T-helper 2 cell treated with Interferon-gamma antibody and Interleukin-4, amounts not matched to agents 100 ng/mL and 5 ng/mL, for 36 hours (primary cell): ENCODE measurements around the gene NDUFA6. TPM values are rescaled to one million over a fixed set of nuclear protein-coding genes. Genes with fewer than 3 reads are reported as not detected.
"Not testable (repeated sequence)": the region's sequence is repeated elsewhere in the genome, so short reads cannot be mapped to it uniquely, and the experiment has no call there.

Experiments
- intact Hi-C: fragments of 100-400 bp; cut with micrococcal nuclease; formaldehyde crosslinking; loops from one replicate; pipeline ENCODE4 v1.15.1; 2023
- total RNA-seq: library from RNA; stranded (reverse); gene quantifications from 2 replicates; pipeline ENCODE4 v1.2.3, GENCODE V29; 2022

Gene NDUFA6
- 74.3 and 80.7 TPM in 2 replicates for total RNA-seq

DNA sequence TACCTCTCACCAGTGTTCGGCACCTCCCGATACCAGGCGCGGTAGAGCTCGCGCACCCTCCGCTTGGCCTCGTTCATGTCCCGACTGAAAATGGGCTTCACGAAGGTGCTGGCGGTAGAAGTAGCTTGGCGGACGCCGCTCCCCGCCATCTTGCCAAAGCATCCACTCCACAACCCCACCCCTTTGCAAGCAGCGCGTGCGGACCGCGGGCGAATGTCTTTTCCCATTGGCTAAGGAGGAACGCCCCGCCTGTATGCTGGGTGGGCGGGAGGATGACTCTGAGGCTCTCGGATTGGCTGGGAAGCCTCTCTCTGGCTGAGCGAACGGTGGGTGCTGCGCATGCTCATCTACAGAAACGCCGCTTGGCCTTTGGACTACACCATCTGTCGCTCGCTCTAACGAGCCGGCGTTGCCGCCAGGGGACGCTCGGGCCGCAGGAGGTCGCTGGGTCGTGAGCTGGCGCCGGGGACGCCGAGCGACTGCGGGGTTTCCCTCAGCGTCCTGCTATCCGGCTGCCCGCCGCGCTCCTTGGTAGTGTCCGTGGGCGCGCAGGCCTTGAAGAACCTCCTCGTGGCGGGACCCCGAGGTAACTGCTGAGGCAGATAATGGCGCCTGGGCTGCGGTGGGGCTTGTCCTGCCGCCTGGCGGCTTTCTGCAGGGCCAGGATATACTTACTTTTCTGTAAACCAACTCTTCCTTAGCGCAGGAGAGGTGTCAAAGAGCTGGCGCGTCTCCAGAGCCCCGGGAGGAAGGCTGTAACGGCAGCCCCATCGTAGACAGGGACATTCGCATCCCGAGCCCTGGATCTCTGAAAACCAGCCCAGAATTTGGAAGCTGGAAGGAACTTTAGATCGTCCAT lies at the start of gene NDUFA6:
NDUFA6 (minus strand) TSS at position 177 of the 859 bp plus-strand sequence; CDS start at position 149, 28 bp downstream.
- intact Hi-C loops, result loop anchor here (1.0 to 2.0 kb wide), 4 partner anchors 11 to 382 kb away; no protein-coding TSS in a partner anchor

DNA sequence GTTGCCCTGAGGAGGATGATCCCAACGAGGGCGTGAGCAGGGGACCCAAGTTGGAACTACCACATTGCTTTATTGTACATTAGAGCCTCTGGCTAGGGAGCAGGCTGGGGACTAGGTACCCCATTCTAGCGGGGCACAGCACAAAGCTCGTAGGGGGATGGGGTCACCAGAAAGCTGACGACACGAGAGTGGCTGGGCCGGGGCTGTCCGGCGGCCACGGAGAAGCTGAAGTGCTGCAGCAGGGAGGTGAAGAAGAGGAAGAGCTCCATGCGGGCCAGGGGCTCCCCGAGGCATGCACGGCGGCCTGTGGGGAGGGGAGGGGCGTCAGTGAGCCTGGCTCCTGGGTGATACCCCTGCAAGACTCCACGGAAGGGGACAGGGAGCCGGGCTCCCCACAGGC lies 49.6 kb upstream of the NDUFA6 start:
- intact Hi-C loops, result not testable (repeated sequence)

DNA sequence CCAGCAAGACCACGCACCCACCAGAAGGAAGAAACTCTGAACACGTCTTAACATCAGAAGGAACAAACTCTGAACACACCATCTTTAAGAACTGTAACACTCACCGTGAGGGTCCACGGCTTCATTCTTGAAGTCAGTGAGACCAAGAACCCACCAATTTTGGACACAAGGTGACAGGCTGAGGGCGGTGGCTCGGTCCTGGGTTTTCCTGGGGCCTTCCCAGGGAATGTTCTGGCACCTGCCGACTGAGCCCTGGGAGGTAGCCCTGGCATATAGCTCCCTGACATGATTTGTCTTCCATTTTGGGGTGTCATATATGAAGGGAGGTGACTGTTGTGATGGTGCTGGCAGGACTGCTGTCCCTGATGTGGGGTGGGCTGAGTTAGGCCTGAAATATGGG lies 48.9 kb upstream of the NDUFA6 start:
- intact Hi-C loops, result not testable (repeated sequence)

DNA sequence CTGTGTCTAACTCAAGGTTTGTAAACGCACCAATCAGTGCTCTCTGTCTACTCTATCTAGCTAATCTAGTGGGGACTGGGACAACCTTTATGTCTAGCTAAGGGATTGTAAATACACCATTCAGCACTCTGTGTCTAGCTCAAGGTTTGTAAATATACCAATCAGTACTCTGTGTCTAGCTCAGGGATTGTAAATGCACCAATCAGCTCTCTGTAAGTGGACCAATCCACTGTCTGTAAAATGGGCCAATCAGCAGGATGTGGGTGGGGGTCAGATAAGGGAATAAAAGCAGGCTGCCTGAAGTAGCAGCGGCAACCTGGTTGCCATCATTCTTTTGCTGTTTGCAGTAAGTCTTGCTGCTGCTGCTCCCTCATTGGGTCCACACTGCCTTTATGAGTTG lies 48.4 kb upstream of the NDUFA6 start:
- intact Hi-C loops, result no loop called here

DNA sequence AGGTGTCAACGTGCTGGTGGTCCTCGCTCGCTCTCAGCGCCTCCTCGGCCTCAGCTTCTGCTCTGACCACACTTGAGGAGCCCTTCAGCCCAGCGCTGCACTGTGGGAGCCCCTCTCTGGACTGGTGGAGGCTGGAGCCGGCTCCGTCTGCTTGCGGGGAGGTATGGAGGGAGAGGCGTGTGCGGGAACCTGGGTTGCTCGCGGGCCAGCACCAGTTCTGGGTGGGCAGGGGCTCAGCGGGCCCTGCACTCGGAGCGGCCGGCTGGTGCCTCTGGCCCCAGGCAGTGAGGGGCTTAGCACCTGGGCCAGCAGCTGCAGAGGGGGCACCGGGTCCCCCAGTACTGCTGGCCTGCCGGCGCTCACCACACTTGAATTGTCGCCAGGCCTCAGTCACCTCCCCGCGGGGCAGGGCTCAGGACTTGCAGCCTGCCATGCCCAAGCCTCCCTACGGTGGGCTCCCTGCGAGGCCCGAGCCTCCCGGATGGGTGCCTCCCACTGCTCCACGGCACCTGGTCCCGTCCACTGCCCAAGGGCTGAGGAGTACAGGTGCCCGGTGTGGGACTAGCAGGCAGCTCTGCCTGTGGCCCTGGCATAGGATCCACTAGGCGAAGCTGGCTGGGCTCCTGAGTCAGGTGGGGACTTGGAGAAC lies 47.7 kb upstream of the NDUFA6 start:
- intact Hi-C loops, result no loop called here

DNA sequence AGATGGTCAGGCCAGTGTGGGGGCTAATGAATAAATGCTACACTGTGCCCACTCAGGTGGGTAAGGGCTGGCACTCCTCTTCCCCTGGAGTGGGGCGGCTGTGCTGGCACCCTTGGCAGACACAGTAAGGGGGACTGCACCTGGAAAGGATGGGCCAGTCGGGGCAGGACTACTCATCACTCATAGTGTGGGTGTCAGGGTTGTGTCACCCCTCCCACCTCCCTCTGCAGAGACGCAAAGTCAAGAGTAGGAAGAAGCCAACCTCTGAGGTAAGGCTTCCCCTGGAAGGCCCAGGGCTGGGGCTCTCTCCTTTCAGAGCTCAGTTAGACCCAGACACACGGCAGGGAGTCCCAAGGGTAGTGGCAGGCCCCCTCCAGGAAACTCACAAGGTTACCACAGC lies 45.1 kb upstream of the NDUFA6 start:
- intact Hi-C loops, result not testable (repeated sequence)

DNA sequence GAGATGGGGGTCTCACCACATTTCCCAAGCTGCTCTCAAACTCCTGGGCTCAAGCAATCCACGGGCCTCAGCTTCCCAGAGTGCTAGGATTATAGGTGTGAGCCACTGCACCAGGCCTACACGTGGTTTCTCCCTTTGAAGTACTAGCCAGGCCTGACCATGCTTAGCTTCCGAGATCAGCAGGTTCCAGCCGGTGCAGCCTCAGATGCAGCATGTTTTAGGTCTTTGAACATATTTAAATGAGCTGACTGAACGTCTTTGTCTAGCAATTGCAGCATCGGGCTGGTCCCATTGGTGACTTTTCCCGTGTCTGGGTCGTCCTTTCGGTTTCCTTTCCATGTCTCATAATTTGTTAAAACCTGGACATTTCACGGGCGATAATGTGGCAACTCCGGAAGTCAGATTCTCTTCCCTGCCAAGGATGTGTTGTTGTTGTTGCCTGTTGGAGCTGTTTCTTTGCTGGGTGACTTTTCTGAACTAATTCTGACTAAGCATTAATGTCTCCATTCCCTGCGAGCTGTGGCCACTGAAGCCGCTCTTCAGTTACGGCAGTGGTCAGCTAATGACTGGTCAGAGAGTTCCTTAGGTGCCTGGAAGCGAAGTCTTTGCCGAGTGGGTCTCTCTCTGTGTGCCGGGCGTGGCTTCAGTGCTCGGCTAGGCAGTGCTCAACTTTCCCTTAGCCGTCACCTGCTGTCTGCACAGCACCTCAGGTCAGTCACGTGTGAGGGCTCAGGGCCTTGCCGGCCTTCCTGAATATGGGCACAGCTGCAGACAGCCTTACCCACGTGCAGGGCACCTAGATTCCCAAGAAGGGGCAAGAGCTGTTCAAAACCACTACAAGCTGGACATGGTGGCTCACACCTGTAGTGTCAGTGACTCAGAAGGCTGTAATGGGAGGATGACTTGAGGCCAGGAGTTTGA lies 43.8 kb upstream of the NDUFA6 start:
- intact Hi-C loops, result no loop called here

DNA sequence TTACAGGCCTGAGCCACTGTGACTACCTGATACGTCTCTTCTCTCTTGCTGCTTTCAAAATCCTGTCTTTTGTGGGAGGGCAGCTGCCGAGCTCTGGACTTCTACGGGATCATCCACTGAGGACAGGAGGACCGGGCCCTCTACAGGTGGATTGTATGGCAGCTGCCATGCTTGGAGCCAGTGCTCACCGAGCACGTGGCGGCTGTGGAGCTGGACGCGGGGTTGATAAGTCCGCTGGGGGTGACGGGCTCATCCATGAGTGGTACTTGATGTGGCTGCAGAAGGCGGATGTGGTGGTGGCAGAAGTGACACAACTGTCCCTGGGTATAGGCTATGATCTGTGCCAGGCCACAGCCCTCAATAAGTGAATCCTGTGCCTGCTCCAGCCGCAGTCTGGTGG lies 41.9 kb upstream of the NDUFA6 start:
- intact Hi-C loops, result no loop called here

DNA sequence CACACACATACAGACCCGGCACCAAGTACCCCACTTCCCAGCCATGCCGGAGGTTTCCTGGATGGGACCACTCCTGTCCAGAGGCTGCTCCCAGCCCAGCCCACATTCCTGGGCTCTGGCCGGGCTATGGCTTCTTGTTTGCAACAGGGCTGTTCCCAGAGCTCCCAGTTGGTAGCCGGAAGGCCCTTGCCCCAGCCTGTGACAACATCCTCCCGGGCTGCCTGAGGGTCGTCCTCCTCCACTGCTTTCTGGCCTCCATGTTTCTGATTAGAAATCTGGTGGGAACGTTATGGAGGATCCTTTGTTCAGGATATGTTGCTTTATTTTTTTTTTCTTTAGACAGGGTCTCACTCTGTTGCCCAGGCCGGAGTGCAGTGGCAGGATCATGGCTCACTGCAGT lies 41.0 kb upstream of the NDUFA6 start:
- intact Hi-C loops, result no loop called here

DNA sequence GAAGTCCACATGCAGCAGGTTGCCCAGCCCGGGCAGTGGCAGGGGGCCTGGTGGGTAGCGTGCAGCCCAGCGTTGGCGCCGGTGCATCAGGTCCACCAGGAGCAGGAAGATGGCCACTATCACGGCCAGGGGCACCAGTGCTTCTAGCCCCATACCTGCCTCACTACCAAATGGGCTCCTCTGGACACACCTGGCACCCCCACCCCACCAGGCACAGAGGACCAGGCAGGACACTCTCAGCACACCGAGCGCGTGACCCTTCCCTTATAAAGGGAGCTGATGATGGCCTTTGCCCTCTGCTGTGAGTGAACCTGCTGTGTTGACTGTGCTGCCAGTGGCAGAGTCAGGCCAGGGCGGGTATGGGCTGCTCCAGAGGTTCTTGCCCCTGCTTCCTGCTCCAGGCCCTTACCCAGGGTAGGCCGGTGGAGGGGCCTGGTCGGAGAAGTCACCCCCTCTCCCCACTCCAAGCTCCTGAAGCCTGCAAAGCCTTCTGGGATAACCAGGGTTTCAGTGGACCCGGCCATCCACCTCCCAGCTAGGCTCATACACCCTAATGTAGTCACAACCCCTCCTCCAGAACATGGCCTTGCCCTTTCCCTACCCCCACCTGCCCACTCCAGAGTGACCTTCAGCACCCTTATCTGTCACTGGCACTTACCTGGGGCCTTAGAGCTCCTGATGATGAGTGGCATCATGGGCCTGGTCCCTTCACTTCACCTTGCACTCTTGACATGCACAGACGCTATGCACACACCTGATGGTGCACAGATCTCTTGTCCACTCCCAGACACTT lies 40.3 kb upstream of the NDUFA6 start, which contains the start of gene CYP2D6:
CYP2D6 (minus strand) TSS at position 172 of the 793 bp plus-strand sequence; CDS start at position 153, 19 bp downstream.
- intact Hi-C loops, result not testable (repeated sequence)

DNA sequence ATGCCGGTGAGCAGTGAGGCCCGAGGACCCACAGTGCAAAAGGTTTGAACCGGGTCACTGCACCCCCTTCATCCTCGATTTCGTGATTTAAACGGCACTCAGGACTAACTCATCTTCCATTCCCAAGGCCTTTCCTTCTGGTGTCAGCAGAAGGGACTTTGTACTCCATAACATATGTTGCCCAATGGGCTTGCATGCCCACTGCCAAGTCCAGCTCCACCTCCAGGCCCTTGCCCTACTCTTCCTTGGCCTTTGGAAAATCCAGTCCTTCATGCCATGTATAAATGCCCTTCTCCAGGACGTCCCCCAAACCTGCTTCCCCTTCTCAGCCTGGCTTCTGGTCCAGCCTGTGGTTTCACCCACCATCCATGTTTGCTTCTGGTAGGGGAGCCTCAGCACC lies 39.6 kb upstream of the NDUFA6 start:
- intact Hi-C loops, result not testable (repeated sequence)

DNA sequence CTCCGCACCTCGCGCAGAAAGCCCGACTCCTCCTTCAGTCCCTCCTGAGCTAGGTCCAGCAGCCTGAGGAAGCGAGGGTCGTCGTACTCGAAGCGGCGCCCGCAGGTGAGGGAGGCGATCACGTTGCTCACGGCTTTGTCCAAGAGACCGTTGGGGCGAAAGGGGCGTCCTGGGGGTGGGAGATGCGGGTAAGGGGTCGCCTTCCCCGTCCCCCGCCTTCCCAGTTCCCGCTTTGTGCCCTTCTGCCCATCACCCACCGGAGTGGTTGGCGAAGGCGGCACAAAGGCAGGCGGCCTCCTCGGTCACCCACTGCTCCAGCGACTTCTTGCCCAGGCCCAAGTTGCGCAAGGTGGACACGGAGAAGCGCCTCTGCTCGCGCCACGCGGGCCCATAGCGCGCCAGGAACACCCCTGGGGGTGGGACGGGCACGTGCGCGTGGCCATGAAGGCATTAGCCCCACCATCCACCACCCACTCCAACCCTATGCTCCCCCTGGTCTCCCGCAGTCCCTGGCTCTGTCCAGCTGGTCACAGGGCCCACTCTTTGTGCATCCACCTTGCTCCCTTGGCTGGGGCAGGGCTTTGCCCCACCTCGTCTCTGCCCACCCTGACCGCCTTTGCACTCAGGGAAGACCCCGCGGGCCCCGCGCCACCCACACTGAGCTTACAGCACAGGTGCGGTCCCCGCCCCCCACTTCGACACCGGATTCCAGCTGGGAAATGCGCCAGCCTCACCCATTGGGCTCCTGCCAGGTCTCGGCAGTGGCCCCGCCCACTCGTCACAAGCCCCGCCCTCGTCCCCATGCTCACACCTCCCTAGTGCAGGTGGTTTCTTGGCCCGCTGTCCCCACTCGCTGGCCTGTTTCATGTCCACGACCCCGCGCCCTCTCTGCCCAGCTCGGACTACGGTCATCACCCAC lies 38.5 kb upstream of the NDUFA6 start:
- intact Hi-C loops, result not testable (repeated sequence)

DNA sequence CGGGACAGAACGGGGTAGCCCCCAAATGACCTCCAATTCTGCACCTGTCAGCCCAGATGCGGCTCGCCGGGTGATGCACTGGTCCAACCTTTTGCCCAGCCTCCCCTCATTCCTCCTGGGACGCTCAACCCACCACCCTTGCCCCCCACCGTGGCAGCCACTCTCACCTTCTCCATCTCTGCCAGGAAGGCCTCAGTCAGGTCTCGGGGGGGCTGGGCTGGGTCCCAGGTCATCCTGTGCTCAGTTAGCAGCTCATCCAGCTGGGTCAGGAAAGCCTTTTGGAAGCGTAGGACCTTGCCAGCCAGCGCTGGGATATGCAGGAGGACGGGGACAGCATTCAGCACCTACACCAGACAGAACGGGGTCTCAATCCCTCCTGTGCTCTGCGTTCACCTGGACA lies 37.4 kb upstream of the NDUFA6 start:
- intact Hi-C loops, result not testable (repeated sequence)

DNA sequence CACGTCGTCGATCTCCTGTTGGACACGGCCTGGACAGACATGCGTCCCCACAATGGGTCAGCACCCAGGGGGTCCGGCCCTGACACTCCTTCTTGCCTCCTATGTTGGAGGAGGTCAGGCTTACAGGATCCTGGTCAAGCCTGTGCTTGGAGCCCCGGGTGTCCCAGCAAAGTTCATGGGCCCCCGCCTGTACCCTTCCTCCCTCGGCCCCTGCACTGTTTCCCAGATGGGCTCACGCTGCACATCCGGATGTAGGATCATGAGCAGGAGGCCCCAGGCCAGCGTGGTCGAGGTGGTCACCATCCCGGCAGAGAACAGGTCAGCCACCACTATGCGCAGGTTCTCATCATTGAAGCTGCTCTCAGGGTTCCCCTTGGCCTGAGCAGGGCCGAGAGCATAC lies 37.0 kb upstream of the NDUFA6 start:
- intact Hi-C loops, result no loop called here

DNA sequence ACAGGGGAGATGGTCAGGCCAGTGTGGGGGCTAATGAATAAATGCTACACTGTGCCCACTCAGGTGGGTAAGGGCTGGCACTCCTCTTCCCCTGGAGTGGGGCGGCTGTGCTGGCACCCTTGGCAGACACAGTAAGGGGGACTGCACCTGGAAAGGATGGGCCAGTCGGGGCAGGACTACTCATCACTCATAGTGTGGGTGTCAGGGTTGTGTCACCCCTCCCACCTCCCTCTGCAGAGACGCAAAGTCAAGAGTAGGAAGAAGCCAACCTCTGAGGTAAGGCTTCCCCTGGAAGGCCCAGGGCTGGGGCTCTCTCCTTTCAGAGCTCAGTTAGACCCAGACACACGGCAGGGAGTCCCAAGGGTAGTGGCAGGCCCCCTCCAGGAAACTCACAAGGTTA lies 33.0 kb upstream of the NDUFA6 start:
- intact Hi-C loops, result not testable (repeated sequence)

DNA sequence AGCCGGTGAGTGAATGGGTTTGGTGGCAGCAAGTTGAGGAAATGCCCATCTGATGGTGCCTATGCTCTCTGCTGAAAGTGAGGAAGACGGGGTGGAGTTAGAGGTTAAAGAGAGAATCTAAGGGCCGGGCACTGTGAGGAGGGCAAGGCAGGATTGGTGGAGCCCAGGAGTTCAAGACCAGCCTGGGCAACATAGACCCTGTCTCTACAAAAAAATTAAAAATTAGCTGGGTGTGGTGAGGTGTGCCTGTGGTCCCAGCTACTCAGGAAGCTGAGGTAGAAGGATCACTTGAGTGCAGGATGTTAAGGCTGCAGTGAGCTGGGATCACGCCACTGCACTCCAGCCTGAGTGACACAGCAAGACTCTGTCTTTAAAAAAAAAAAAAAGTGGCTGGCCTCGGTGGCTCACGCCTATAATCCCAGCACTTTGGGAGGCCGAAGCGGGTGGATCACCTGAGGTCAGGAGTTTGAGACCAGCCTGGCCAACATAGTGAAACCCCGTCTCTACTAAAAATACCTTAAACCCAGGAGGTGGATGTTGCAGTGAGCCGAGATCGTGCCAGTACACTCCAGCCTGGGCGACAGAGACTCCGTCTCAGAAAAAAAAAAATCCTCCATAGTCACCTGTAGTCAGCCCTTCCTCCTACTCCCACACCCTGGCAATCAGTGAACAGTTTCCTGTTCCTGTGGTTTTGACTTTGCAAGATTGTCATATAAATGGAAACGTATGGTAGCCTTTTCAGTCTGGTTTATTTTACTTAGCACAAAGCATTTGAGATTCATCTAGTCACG lies 29.9 kb upstream of the NDUFA6 start:
- intact Hi-C loops, result loop anchor here (2.0 kb wide), 1 partner anchor 30 kb away; the partner anchor contains the start of gene NDUFA6

DNA sequence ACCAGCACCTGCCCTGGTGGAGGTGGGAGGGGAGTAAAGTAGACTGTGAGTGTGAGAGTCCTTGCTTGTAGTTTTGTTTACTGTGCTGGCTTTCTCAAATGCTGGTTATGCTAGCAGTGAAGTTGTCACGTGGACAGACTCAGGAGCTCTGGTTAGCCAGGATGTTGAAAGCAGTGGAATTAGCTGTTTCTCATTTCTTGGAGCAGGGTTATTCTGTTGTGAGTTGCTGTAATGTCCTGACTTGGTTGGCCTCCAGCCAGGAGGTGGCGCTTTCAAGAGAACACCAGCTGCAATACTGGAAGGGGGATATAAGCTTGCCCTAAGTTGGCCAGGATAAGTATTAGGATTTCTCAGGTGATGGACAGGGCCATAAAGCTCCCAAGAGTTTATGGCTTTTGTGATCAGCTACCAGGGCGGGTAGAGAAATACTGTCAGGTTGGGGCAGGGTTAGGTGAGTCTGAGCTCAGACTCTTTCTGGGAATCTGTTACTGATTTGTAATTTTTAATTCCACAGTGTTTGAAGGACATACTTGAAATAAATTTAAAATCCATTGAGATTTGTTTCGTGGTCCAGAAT lies 26.4 kb upstream of the NDUFA6 start:
- intact Hi-C loops, result no loop called here

DNA sequence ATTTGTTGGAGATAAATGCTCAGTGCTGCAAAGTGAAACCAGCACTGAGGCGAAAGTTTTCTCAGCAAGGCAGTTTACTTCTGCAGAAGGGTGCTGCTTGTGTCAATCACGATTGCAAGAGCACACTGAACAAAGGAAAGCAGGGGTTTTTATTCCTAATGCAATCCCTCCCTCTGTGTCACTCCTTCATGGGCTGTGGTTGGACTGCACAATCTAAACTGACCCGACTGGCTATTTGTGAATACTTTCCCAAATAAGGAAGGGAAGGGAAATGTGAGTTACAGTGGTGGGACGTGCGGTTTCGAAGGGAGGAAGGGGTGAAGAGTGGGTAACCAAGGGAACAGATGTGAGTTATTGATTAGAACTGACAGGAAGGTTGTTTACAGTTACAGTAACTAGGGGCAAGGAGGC lies 24.9 kb upstream of the NDUFA6 start:
- intact Hi-C loops, result not testable (repeated sequence)
